Ovary (tissue), 3 donors: ENCODE measurements around the gene ENOX1.

ENCODE experiments used
- CTCF ChIP-seq, 3 donors: fragments of 450-650 bp in 2 of 3; fragments of 200-600 bp in 1 of 3; IDR thresholded peaks; one replicate each; pipeline versions ENCODE4 v1.5.1 to v1.8.0; 2016 to 2022; ENCODE audit warnings: antibody characterized with exemption in 3 of 3, mild to moderate bottlenecking in 1 of 3
- EP300 ChIP-seq: sonication (generic); formaldehyde crosslinking; IDR thresholded peaks from one replicate; pipeline ENCODE4 v1.6.1; 2017; ENCODE audit warnings: antibody characterized with exemption
- donor health status: DM: no; HTN: no; CAD: no.

GRCh38 chr13:43650882-43651281 lies 135.9 kb downstream of the ENOX1 start:
- TF ChIP-seq CTCF (IDR thresholded peaks at IDR 0.05) (no peak), EP300 (no peak)
